K562 (cell line): ENCODE results near the gene SYVN1. TPM values are rescaled to one million over a fixed set of nuclear protein-coding genes. Genes with fewer than 3 reads are reported as not detected.

Experiments
- ARID3B ChIP-seq: fragments of 250-450 bp; sonication (Bioruptor Pico); IDR thresholded peaks from 2 replicates; pipeline ENCODE4 v1.4.0; 2020; ENCODE audit warnings: borderline replicate concordance
- ATF1 ChIP-seq, 2 experiments: fragments of 450-650 bp in 1 of 2; IDR thresholded peaks; 2 replicates each; pipeline ENCODE4 v1.6.1; 2016; ENCODE audit warnings: missing compliant biosample characterization in 1 of 2, missing genetic modification characterization in 1 of 2
- CHCHD3 ChIP-seq: fragments of 250-450 bp; sonication (Bioruptor Pico); IDR thresholded peaks from 2 replicates; pipeline ENCODE4 v2.1.2; 2022; ENCODE audit warnings: mild to moderate bottlenecking
- CSDE1 ChIP-seq, 2 experiments: fragments of 450-650 bp; IDR thresholded peaks; 2 replicates each; pipeline ENCODE4 v1.6.1; 2016; ENCODE audit warnings: mild to moderate bottlenecking in 1 of 2
- CTCF ChIP-seq, 3 experiments: IDR thresholded peaks in 2 of 3; conservative IDR thresholded peaks in 1 of 3; 2 replicates each; pipeline ENCODE4 v1.5.1; 2011 to 2012; ENCODE audit warnings: low read length in 3 of 3, mild to moderate bottlenecking in 3 of 3, control low read depth in 2 of 3, improper control_type of control experiment in 1 of 3, inconsistent platforms in 1 of 3, low read depth in 1 of 3, mixed read lengths in 1 of 3, moderate library complexity in 1 of 3; ENCODE audit not compliant: insufficient read depth in 2 of 3
- KDM2B ChIP-seq: fragments of 250-450 bp; sonication (Bioruptor Pico); IDR thresholded peaks from 2 replicates; pipeline ENCODE4 v1.8.0; 2021; ENCODE audit warnings: mild to moderate bottlenecking, moderate library complexity
- MITF ChIP-seq: IDR thresholded peaks from 2 replicates; pipeline ENCODE4 v1.6.1; 2014; ENCODE audit warnings: antibody characterized with exemption
- PHB2 ChIP-seq: fragments of 450-650 bp; IDR thresholded peaks from 2 replicates; pipeline ENCODE4 v1.6.1; 2017; ENCODE audit warnings: low read depth
- POLR2B ChIP-seq: fragments of 450-650 bp; IDR thresholded peaks from 2 replicates; pipeline ENCODE4 v1.6.1; 2018; ENCODE audit warnings: low read depth; ENCODE audit not compliant: partially characterized antibody
- RBM34 ChIP-seq: fragments of 200-400 bp; formaldehyde crosslinking; IDR thresholded peaks from 2 replicates; pipeline ENCODE4 v1.6.1; 2018; ENCODE audit warnings: low read length, borderline replicate concordance; ENCODE audit not compliant: insufficient read depth
- SIN3B ChIP-seq: fragments of 450-650 bp; IDR thresholded peaks from 2 replicates; pipeline ENCODE4 v1.6.1; 2017; ENCODE audit warnings: low read depth, mild to moderate bottlenecking, moderate library complexity
- SNIP1 ChIP-seq: fragments of 450-650 bp; IDR thresholded peaks from 2 replicates; pipeline ENCODE4 v1.7.1; 2017; ENCODE audit warnings: low read depth, mild to moderate bottlenecking
- STAT5B ChIP-seq: fragments of 250-450 bp; sonication (Bioruptor Pico); IDR thresholded peaks from 2 replicates; pipeline ENCODE4 v1.8.0; 2021; ENCODE audit warnings: mild to moderate bottlenecking, inconsistent platforms
- TAF9B ChIP-seq: fragments of 450-650 bp; IDR thresholded peaks from 2 replicates; pipeline ENCODE4 v1.6.1; 2018; ENCODE audit warnings: mild to moderate bottlenecking; ENCODE audit not compliant: partially characterized antibody
- VEZF1 ChIP-seq: fragments of 200-800 bp; sonication (Bioruptor generic); IDR thresholded peaks from 2 replicates; pipeline ENCODE4 v1.6.1; 2017; ENCODE audit warnings: missing genetic modification characterization, missing compliant biosample characterization
- ZBTB9 ChIP-seq: fragments of 450-650 bp; formaldehyde crosslinking; IDR thresholded peaks from 2 replicates; pipeline ENCODE4 v1.4.0; 2020; ENCODE audit warnings: mild to moderate bottlenecking, moderate library complexity
- ZNF395 ChIP-seq: fragments of 200-800 bp; sonication (Bioruptor generic); IDR thresholded peaks from 2 replicates; pipeline ENCODE4 v1.6.1; 2017; ENCODE audit warnings: missing genetic modification characterization, missing compliant biosample characterization
- ZNF431 ChIP-seq: sonication (generic); formaldehyde crosslinking; IDR thresholded peaks from 2 replicates; pipeline ENCODE4 v1.8.0; 2022; ENCODE audit warnings: mild to moderate bottlenecking, missing genetic modification reagents
- polyA plus RNA-seq, 8 experiments: library from polyadenylated mRNA; depleted of rRNA in 4 of 8; stranded (reverse) in 5 of 8; unstranded in 3 of 8; fragments of >200 nt; fragmentation: Nextera tagmentation in 2 of 8; fragmentation: Illumina TruSeq in 1 of 8; extraction: Ambion mirVana in 2 of 8; extraction: Trizol in 1 of 8; gene quantifications; 2 replicates each; pipeline versions ENCODE4 v1.2.1 to v1.2.3, GENCODE V29; 2011 to 2014; ENCODE audit warnings: inconsistent platforms in 1 of 8, missing spikeins in 1 of 8
- total RNA-seq, 7 experiments: library from RNA; depleted of rRNA in 6 of 7; stranded (reverse); fragments of >200 nt in 6 of 7; fragmentation: Illumina TruSeq in 2 of 7; extraction: Trizol in 2 of 7; gene quantifications; 2 replicates each; pipeline versions ENCODE4 v1.2.1 to v1.2.3, GENCODE V29; 2011 to 2021; ENCODE audit warnings: low replicate concordance in 1 of 7

The SYVN1 gene
- total and polyA plus RNA-seq, 9 of the 15 experiments (the other 6 are each of a cell fraction or from before 2014, with no cell fraction given) = 0.41 to 47.4 (median 9.9) TPM

- TF ChIP-seq CTCF (IDR thresholded peaks at IDR 0.05 in 2 of 3, conservative IDR thresholded peaks at IDR 0.05 in 1 of 3; ENCODE audit: insufficient read depth in 2 of 3, low read depth in 1 of 3, low read length in 3 of 3) (no peak), KDM2B (CRISPR knock-in tag) (no peak), MITF (no peak), SNIP1 (no peak; the same call in 1 of the 2 replicates), VEZF1 (CRISPR knock-in tag) (no peak), ZBTB9 (CRISPR knock-in tag) (0 out of 2 replicates have a peak, but pooled peaks have one; percentile 50), ZNF431 (peak; percentile 45; the same call in 1 of the 2 replicates), TAF9B (peak; percentile 87), ATF1 (CRISPR knock-in tag; IDR thresholded peaks at IDR 0.05) (no peak), ATF1 (tag; IDR thresholded peaks at IDR 0.05) (peak; percentile 43), CSDE1 (IDR thresholded peaks at IDR 0.05) (peak in 1 of 2 experiments; percentile 80; a peak in 2 of 4 replicates), RBM34 (no peak), PHB2 (no peak), STAT5B (no peak), ARID3B (CRISPR knock-in tag) (no peak), ZNF395 (CRISPR knock-in tag) (peak; percentile 65; the same call in 1 of the 2 replicates), POLR2B (peak; percentile 99), CHCHD3 (CRISPR knock-in tag) (peak; percentile 63; the same call in 1 of the 2 replicates), SIN3B (peak; percentile 37; the same call in 1 of the 2 replicates)
These were observed 35.8 kb upstream of the SYVN1 start, which contains the start of gene SPDYC (continued) for GRCh38 chr11:65170058-65170534.
